ENCODE results near the gene TTC12. TPM values are rescaled to one million over a fixed set of nuclear protein-coding genes. Genes with fewer than 3 reads are reported as not detected.

The TTC12 gene
- polyA plus RNA-seq, 1 of the 3 experiments (the other 2 are of a cell fraction): 15.1 TPM

- Histone ChIP-seq H3K4me2 (no peak overlapping the region), H3F3A (replicated peaks; ENCODE audit: insufficient read depth) (no peaks in the 10 kb centered on the region), H3K9ac (no peak overlapping the region), H3K27ac (ENCODE audit: low read depth in 2 of 2, low read length in 1 of 2) (no peak overlapping the region), H3K4me1 (ENCODE audit: control insufficient read depth in 1 of 2, insufficient read depth in 2 of 2, low read depth in 1 of 2, low read length in 1 of 2) (peaks cover 0 to 12% of the 10 kb centered on the region in 2 experiments; a peak in 1 of 4 replicates), H3K79me2 (ENCODE audit: insufficient read depth) (no peaks in the 10 kb centered on the region), H2AFZ (ENCODE audit: low read depth) (no peak overlapping the region), H4K20me1 (ENCODE audit: insufficient read depth) (no peaks in the 10 kb centered on the region), H3K4me3 (ENCODE audit: low read depth in 2 of 2, low read length in 1 of 2) (no peak overlapping the region), H3K27me3 (ENCODE audit: insufficient read depth) (no peaks in the 10 kb centered on the region), H3K36me3 (replicated peaks in 1 of 2; ENCODE audit: control insufficient read depth in 1 of 2, insufficient read depth in 2 of 2, low read length in 1 of 2) (no peaks in the 10 kb centered on the region), H3K9me3 (no peaks in the 10 kb centered on the region), H3K9me2 (no peaks in the 10 kb centered on the region)
- 94% methylated on average over 3 of the region's 4 CpGs for WGBS (ENCODE audit: low lambda C conversion rate)
- no peak for TF ChIP-seq TAF1 (IDR thresholded peaks at IDR 0.05; ENCODE audit: borderline replicate concordance, low read depth, low read length)
- peak; percentile 25 for TF ChIP-seq RAD21 (IDR thresholded peaks at IDR 0.05; ENCODE audit: low read length)
- no peak for TF ChIP-seq RFX5 (IDR thresholded peaks at IDR 0.05; ENCODE audit: low read length)
- no peak for TF ChIP-seq SIN3A (IDR thresholded peaks at IDR 0.05; ENCODE audit: borderline replicate concordance, low read depth, low read length)
- POLR2A ChIA-PET: no interaction called here
- no peak for DNase-seq
- CTCF ChIA-PET: interaction anchor here (1.0 to 1.4 kb wide), 2 partner anchors 10 to 691 kb away, joined by 4 to 10 read pairs; no protein-coding TSS in a partner anchor
Observed at GRCh38 chr11:113278925-113279324, 35.5 kb upstream of the TTC12 start.

- H3K79me2 ChIP-seq (ENCODE audit: insufficient read depth): no peaks in the 10 kb centered on the region
- no peak overlapping the region for H3K4me2 ChIP-seq
- H3K9ac ChIP-seq: no peak overlapping the region
- no peaks in the 10 kb centered on the region for H3F3A ChIP-seq (replicated peaks; ENCODE audit: insufficient read depth)
- H3K9me2 ChIP-seq: no peaks in the 10 kb centered on the region
- H3K9me3 ChIP-seq: no peaks in the 10 kb centered on the region
- CTCF ChIA-PET: interaction anchor here (1.4 kb wide), 1 partner anchor 10 kb away, joined by 10 read pairs; no protein-coding TSS in a partner anchor
- POLR2A ChIA-PET: no interaction called here
- no peaks in the 10 kb centered on the region for H3K36me3 ChIP-seq (replicated peaks in 1 of 2; ENCODE audit: control insufficient read depth in 1 of 2, insufficient read depth in 2 of 2, low read length in 1 of 2)
- no peak for DNase-seq
- no peak overlapping the region for H2AFZ ChIP-seq (ENCODE audit: low read depth)
- peaks cover 0 to 5% of the 10 kb centered on the region in 2 experiments; a peak in 1 of 4 replicates for H3K4me1 ChIP-seq (ENCODE audit: control insufficient read depth in 1 of 2, insufficient read depth in 2 of 2, low read depth in 1 of 2, low read length in 1 of 2)
- TF ChIP-seq EZH2phosphoT487 (IDR thresholded peaks at IDR 0.05; ENCODE audit: borderline replicate concordance, low read depth) (no peak), EP300 (IDR thresholded peaks at IDR 0.05; ENCODE audit: borderline replicate concordance in 1 of 2, low read depth in 1 of 2, low read length in 1 of 2) (no peak), POLR2AphosphoS5 (IDR thresholded peaks at IDR 0.05; ENCODE audit: low read depth, low read length) (no peak), SIN3A (IDR thresholded peaks at IDR 0.05; ENCODE audit: borderline replicate concordance, low read depth, low read length) (no peak), NRF1 (IDR thresholded peaks at IDR 0.05; ENCODE audit: low read depth, low read length) (no peak), RAD21 (IDR thresholded peaks at IDR 0.05; ENCODE audit: low read length) (no peak)
- TF ChIP-seq, protein P1, sequence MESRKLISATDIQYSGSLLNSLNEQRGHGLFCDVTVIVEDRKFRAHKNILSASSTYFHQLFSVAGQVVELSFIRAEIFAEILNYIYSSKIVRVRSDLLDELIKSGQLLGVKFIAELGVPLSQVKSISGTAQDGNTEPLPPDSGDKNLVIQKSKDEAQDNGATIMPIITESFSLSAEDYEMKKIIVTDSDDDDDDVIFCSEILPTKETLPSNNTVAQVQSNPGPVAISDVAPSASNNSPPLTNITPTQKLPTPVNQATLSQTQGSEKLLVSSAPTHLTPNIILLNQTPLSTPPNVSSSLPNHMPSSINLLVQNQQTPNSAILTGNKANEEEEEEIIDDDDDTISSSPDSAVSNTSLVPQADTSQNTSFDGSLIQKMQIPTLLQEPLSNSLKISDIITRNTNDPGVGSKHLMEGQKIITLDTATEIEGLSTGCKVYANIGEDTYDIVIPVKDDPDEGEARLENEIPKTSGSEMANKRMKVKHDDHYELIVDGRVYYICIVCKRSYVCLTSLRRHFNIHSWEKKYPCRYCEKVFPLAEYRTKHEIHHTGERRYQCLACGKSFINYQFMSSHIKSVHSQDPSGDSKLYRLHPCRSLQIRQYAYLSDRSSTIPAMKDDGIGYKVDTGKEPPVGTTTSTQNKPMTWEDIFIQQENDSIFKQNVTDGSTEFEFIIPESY (IDR thresholded peaks at IDR 0.05; ENCODE audit: borderline replicate concordance, low read depth): no peak
- H3K27ac ChIP-seq (ENCODE audit: low read depth in 2 of 2, low read length in 1 of 2): no peak overlapping the region
- no peaks in the 10 kb centered on the region for H3K27me3 ChIP-seq (ENCODE audit: insufficient read depth)
- 61% methylated on average over 2 of the region's 3 CpGs for WGBS (ENCODE audit: low lambda C conversion rate)
- no peak overlapping the region for H3K4me3 ChIP-seq (ENCODE audit: low read depth in 2 of 2, low read length in 1 of 2)
- no peaks in the 10 kb centered on the region for H4K20me1 ChIP-seq (ENCODE audit: insufficient read depth)
Observed at GRCh38 chr11:113279591-113279990, 34.8 kb upstream of the TTC12 start.
